C4-2B (cell line): ENCODE measurements around the gene LACTBL1.

ENCODE experiments used
- CTCF ChIP-seq: fragments of 450-650 bp; conservative IDR thresholded peaks from 2 replicates; pipeline ENCODE4 v1.5.1; 2017; ENCODE audit warnings: mild to moderate bottlenecking
- ZFX ChIP-seq: fragments of 450-650 bp; IDR thresholded peaks from 2 replicates; pipeline ENCODE4 v1.6.1; 2017

- TF ChIP-seq CTCF (peak; percentile 72), ZFX (no peak)
Measured at GRCh38 chr1:22930240-22930912, 42.3 kb downstream of the LACTBL1 start.
